Thyroid gland (tissue), 4 donors: ENCODE results near the gene MYOG. TPM values are rescaled to one million over a fixed set of nuclear protein-coding genes. Genes with fewer than 3 reads are reported as not detected.

Experiments used
- DNase-seq, 2 donors: peaks; one replicate each; pipeline ENCODE4 v3.0.0-alpha.2; 2019
- H3K27ac ChIP-seq, 3 donors: fragments of 200-600 bp; sonication (generic); 1 replicate in 2 of 3; 2 replicates in 1 of 3; pipeline ENCODE4 v1.5.1; 2016 to 2019; ENCODE audit warnings: mild to moderate bottlenecking in 1 of 3, moderate library complexity in 1 of 3
- H3K27me3 ChIP-seq: fragments of 200-600 bp; sonication (generic); one replicate; pipeline ENCODE4 v1.5.1; 2019
- H3K36me3 ChIP-seq, 2 donors: fragments of 200-600 bp; sonication (generic); one replicate each; pipeline ENCODE4 v1.5.1; 2016 to 2019
- H3K4me1 ChIP-seq, 2 donors: fragments of 200-600 bp; sonication (generic); one replicate each; pipeline ENCODE4 v1.5.1; 2017 to 2019
- H3K4me3 ChIP-seq, 3 donors: fragments of 200-600 bp; sonication (generic); replicated peaks in 1 of 3; 1 replicate in 2 of 3; 2 replicates in 1 of 3; pipeline ENCODE4 v1.5.1; 2016; ENCODE audit warnings: mild to moderate bottlenecking in 1 of 3
- H3K9me3 ChIP-seq: fragments of 200-600 bp; sonication (generic); one replicate; pipeline ENCODE4 v1.5.1; 2017
- CTCF ChIP-seq, 6 experiments: fragments of 200-600 bp in 3 of 6; fragments of 450-650 bp in 3 of 6; sonication (generic) in 3 of 6; IDR thresholded peaks; one replicate each; pipeline ENCODE4 v1.5.1; 2016 to 2019; ENCODE audit warnings: antibody characterized with exemption in 6 of 6, mild to moderate bottlenecking in 2 of 6, inconsistent platforms in 1 of 6, moderate library complexity in 1 of 6
- POLR2A ChIP-seq, 2 donors: fragments of 450-650 bp; IDR thresholded peaks; one replicate each; pipeline ENCODE4 v1.6.1; 2017; ENCODE audit warnings: antibody characterized with exemption in 2 of 2, mild to moderate bottlenecking in 2 of 2, moderate library complexity in 1 of 2
- WGBS, 2 donors: methylation state at CpG; one replicate each; pipeline ENCODE4 v1.1.5; 2017; 5-methylcytosine and 5-hydroxymethylcytosine counted together
- intact Hi-C: fragments of 100-400 bp; cut with DNase I; formaldehyde crosslinking; loops from one replicate; pipeline ENCODE4 v1.15.1; 2023
- total RNA-seq, 4 donors: library from RNA; depleted of rRNA; stranded (reverse); fragments of >200 nt; gene quantifications; one replicate each; pipeline ENCODE4 v1.2.3, GENCODE V29; 2016

Gene MYOG
- total RNA-seq, 4 donors from 2014 or later, result not detected

GRCh38 chr1:203066965-203067364 lies 18.8 kb downstream of the MYOG start:
- no peaks in the 10 kb centered on the region for H3K9me3 ChIP-seq
- WGBS, 2 donors, result 89 to 92% methylated on average over 3 of the region's 3 CpGs
- no peaks in the 10 kb centered on the region for H3K36me3 ChIP-seq
- H3K4me1 ChIP-seq, result no peaks in the 10 kb centered on the region
- H3K27me3 ChIP-seq, result no peaks in the 10 kb centered on the region
- H3K27ac ChIP-seq, result no peak overlapping the region
- H3K4me3 ChIP-seq, result no peak overlapping the region
- no peak for TF ChIP-seq POLR2A (IDR thresholded peaks at IDR 0.05)
- TF ChIP-seq CTCF (IDR thresholded peaks at IDR 0.05), result no peak
- DNase-seq, result no peak
- intact Hi-C loops, result no loop called here

- no peak overlapping the region for H3K27ac ChIP-seq
- H3K4me1 ChIP-seq, result no peaks in the 10 kb centered on the region
- no peak for DNase-seq
- WGBS, 2 donors, result 48 to 82% methylated on average over 2 of the region's 2 CpGs
- H3K9me3 ChIP-seq, result no peaks in the 10 kb centered on the region
- no peaks in the 10 kb centered on the region for H3K36me3 ChIP-seq
- H3K4me3 ChIP-seq, result no peak overlapping the region
- H3K27me3 ChIP-seq, result no peaks in the 10 kb centered on the region
- intact Hi-C loops, result no loop called here
- TF ChIP-seq POLR2A (IDR thresholded peaks at IDR 0.05) (no peak), CTCF (IDR thresholded peaks at IDR 0.05) (no peak)
Observed at GRCh38 chr1:203065986-203066385, 19.8 kb downstream of the MYOG start.

- no peaks in the 10 kb centered on the region for H3K27me3 ChIP-seq
- H3K27ac ChIP-seq, result no peak overlapping the region
- H3K4me3 ChIP-seq, result no peak overlapping the region
- no peak for DNase-seq
- no peaks in the 10 kb centered on the region for H3K4me1 ChIP-seq
- 84 to 92% methylated on average over 5 to 7 of the region's 7 CpGs for WGBS, 2 donors
- intact Hi-C loops, result no loop called here
- H3K9me3 ChIP-seq, result no peaks in the 10 kb centered on the region
- TF ChIP-seq POLR2A (IDR thresholded peaks at IDR 0.05) (no peak), CTCF (IDR thresholded peaks at IDR 0.05) (no peak)
- H3K36me3 ChIP-seq, result no peaks in the 10 kb centered on the region
Observed at GRCh38 chr1:203065191-203065590, 20.6 kb downstream of the MYOG start.

- DNase-seq, result no peak
- Histone ChIP-seq H3K9me3 (no peaks in the 10 kb centered on the region), H3K36me3 (no peaks in the 10 kb centered on the region), H3K27ac (no peak overlapping the region), H3K4me1 (no peaks in the 10 kb centered on the region), H3K4me3 (no peak overlapping the region), H3K27me3 (no peaks in the 10 kb centered on the region)
- TF ChIP-seq POLR2A (IDR thresholded peaks at IDR 0.05), result no peak
- TF ChIP-seq CTCF (IDR thresholded peaks at IDR 0.05), result no peak
- intact Hi-C loops, result no loop called here
- 74 to 87% methylated on average over 8 of the region's 8 CpGs for WGBS, 2 donors
Observed at GRCh38 chr1:203063287-203063686, 22.5 kb downstream of the MYOG start.

GRCh38 chr1:203060115-203060514 lies 25.7 kb downstream of the MYOG start:
- Histone ChIP-seq H3K27me3 (no peaks in the 10 kb centered on the region), H3K4me1 (no peaks in the 10 kb centered on the region), H3K27ac (no peak overlapping the region), H3K9me3 (no peaks in the 10 kb centered on the region), H3K36me3 (no peaks in the 10 kb centered on the region), H3K4me3 (no peak overlapping the region)
- intact Hi-C loops, result no loop called here
- no peak for DNase-seq
- WGBS, 2 donors, result 95 to 96% methylated on average over 8 to 11 of the region's 11 CpGs
- TF ChIP-seq POLR2A (IDR thresholded peaks at IDR 0.05) (no peak), CTCF (IDR thresholded peaks at IDR 0.05) (no peak)
